CD8-positive, alpha-beta memory T cell (primary cell): Measurements from ENCODE around the gene OR12D1. TPM values are rescaled to one million over a fixed set of nuclear protein-coding genes. Genes with fewer than 3 reads are reported as not detected.
"Not testable (repeated sequence)": the region's sequence is repeated elsewhere in the genome, so short reads cannot be mapped to it uniquely, and the experiment has no call there.

Experiments
- CTCF ChIA-PET: fragments of 350-600 bp; sonication (Branson Sonifier 250); formaldehyde crosslinking; loops from one replicate; lab custom pipeline; 2021; ENCODE audit warnings: antibody characterized with exemption; lab: Charles Lee
- POLR2A ChIA-PET: fragments of 350-600 bp; sonication (Branson Sonifier 250); formaldehyde crosslinking; loops from one replicate; lab custom pipeline; 2021; ENCODE audit warnings: antibody characterized with exemption; lab: Charles Lee
- DNase-seq, 5 donors: peaks; one replicate each; pipeline versions ENCODE4 v3.0.0 to v3.0.0-alpha.2; 2020 to 2022; ENCODE audit warnings: mixed read lengths in 1 of 5
- H3K27ac ChIP-seq: one replicate; pipeline ENCODE4 v1.7.0; 2013; ENCODE audit warnings: low read depth, mild to moderate bottlenecking, low read length, moderate library complexity
- H3K27me3 ChIP-seq: 2 replicates; pipeline ENCODE4 v1.7.0; 2013; ENCODE audit warnings: low read length, mild to moderate bottlenecking; ENCODE audit not compliant: insufficient read depth, poor library complexity, severe bottlenecking
- H3K36me3 ChIP-seq: 2 replicates; pipeline ENCODE4 v1.7.0; 2013; ENCODE audit warnings: mild to moderate bottlenecking, low read length, moderate library complexity; ENCODE audit not compliant: insufficient read depth
- H3K4me1 ChIP-seq: 2 replicates; pipeline ENCODE4 v1.7.0; 2013; ENCODE audit warnings: mild to moderate bottlenecking, low read length, moderate library complexity; ENCODE audit not compliant: insufficient read depth
- H3K4me3 ChIP-seq: 2 replicates; pipeline ENCODE4 v1.7.0; 2013; ENCODE audit warnings: mild to moderate bottlenecking, low read length
- H3K9me3 ChIP-seq: 2 replicates; pipeline ENCODE4 v1.7.0; 2013; ENCODE audit warnings: mild to moderate bottlenecking, low read length
- H3K27ac Mint-ChIP-seq, 8 donors: one replicate each; pipeline ENCODE4 v1.8.0; 2020 to 2021; ENCODE audit warnings: mixed read lengths in 8 of 8, mild to moderate bottlenecking in 6 of 8, inconsistent platforms in 3 of 8, moderate library complexity in 3 of 8
- H3K27me3 Mint-ChIP-seq, 2 donors: one replicate each; pipeline ENCODE4 v1.8.0; 2020 to 2021; ENCODE audit warnings: mixed read lengths in 2 of 2, mild to moderate bottlenecking in 1 of 2, moderate library complexity in 1 of 2
- H3K36me3 Mint-ChIP-seq, 3 donors: one replicate each; pipeline ENCODE4 v1.8.0; 2020 to 2021; ENCODE audit warnings: mixed read lengths in 3 of 3, inconsistent platforms in 1 of 3, mild to moderate bottlenecking in 1 of 3
- H3K4me1 Mint-ChIP-seq, 3 donors: one replicate each; pipeline ENCODE4 v1.8.0; 2020 to 2021; ENCODE audit warnings: mixed read lengths in 3 of 3, inconsistent platforms in 1 of 3, mild to moderate bottlenecking in 1 of 3
- H3K4me3 Mint-ChIP-seq, 7 donors: one replicate each; pipeline ENCODE4 v1.8.0; 2020 to 2021; ENCODE audit warnings: mixed read lengths in 7 of 7, mild to moderate bottlenecking in 6 of 7, moderate library complexity in 4 of 7, inconsistent platforms in 2 of 7
- H3K9me3 Mint-ChIP-seq, 5 donors: one replicate each; pipeline ENCODE4 v1.8.0; 2020 to 2022; ENCODE audit warnings: mixed read lengths in 5 of 5, mild to moderate bottlenecking in 3 of 5, moderate library complexity in 2 of 5, inconsistent platforms in 1 of 5
- polyA plus RNA-seq: library from polyadenylated mRNA; unstranded; fragments of 300-500 nt; fragmentation: Illumina TruSeq; gene quantifications from one replicate; pipeline ENCODE4 v1.2.3, GENCODE V29; 2021
- total RNA-seq, 2 experiments: library from RNA; stranded (reverse); gene quantifications; one replicate each; pipeline ENCODE4 v1.2.3, GENCODE V29; 2021

Gene OR12D1
- total and polyA plus RNA-seq, 3 experiments from 2014 or later: not detected

DNA sequence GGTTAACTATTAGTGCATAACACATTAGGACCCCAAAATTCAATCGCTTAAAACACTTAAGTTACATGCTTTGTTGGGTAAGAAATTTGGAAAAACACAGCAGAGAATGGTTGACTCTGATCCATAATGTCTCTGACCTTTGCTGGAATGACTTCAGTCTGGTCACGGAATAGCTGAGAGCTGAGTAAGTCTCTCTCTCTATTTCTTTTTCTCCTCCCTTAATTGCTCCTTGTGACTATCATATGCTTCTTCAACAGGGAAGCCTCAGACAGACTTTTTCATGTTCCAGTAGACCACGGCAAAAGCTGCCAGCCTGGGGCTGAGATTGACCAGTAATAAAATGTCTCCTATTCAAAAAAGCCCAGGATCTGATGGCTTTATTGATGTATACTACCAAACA lies 4.8 kb downstream of the OR12D1 start:
- H3K9me3 Mint-ChIP-seq: peaks cover 0 to 5% (median 0%) of the 10 kb centered on the region in 5 donors
- Histone ChIP-seq H3K4me3 (no peak overlapping the region), H3K36me3 (no peaks in the 10 kb centered on the region), H3K4me1 (no peaks in the 10 kb centered on the region), H3K9me3 (no peaks in the 10 kb centered on the region), H3K27me3 (no peaks in the 10 kb centered on the region), H3K27ac (no peak overlapping the region)
- POLR2A ChIA-PET: no interaction called here
- no peak overlapping the region for H3K4me3 Mint-ChIP-seq
- peaks cover 14 to 78% of the 10 kb centered on the region in 2 donors for H3K27me3 Mint-ChIP-seq
- H3K36me3 Mint-ChIP-seq: no peaks in the 10 kb centered on the region
- H3K4me1 Mint-ChIP-seq: peaks cover 0 to 1% (median 0%) of the 10 kb centered on the region in 3 donors
- H3K27ac Mint-ChIP-seq: no peak overlapping the region
- CTCF ChIA-PET: no interaction called here
- DNase-seq: no peak

DNA sequence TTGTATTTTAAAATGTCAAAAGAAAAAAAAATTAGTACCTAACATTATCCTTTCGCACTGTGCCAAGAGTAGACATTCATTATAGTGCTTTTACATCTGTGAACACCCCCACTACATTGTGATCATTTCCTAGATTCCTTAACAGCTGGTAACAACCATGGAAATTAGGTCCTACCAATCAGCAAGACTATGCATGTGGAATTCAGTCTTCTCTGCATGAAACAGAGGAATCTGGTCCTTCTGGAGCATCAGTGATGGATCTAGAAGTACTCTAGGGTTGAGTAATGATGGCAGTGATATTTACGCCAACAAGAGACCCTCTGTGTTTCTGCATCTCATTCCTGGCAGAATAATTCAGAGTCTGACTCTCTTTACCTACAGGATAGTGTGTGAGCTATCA lies 9.4 kb downstream of the OR12D1 start:
- no peaks in the 10 kb centered on the region for H3K27me3 ChIP-seq

GRCh38 chr6:29424575-29424974 lies 9.8 kb downstream of the OR12D1 start:
- H3K4me3 ChIP-seq: no peak overlapping the region
- H3K27me3 ChIP-seq: no peaks in the 10 kb centered on the region
- peaks cover 21 to 64% of the 10 kb centered on the region in 2 donors for H3K27me3 Mint-ChIP-seq
- no peak for DNase-seq
- H3K36me3 Mint-ChIP-seq: no peaks in the 10 kb centered on the region
- no peak overlapping the region for H3K27ac ChIP-seq
- CTCF ChIA-PET: no interaction called here
- POLR2A ChIA-PET: no interaction called here
- H3K27ac Mint-ChIP-seq: no peak overlapping the region
- H3K9me3 ChIP-seq: no peaks in the 10 kb centered on the region
- no peaks in the 10 kb centered on the region for H3K36me3 ChIP-seq
- peaks cover 0 to 5% (median 0%) of the 10 kb centered on the region in 5 donors for H3K9me3 Mint-ChIP-seq
- no peak overlapping the region for H3K4me3 Mint-ChIP-seq
- H3K4me1 ChIP-seq: no peaks in the 10 kb centered on the region
- peaks cover 0 to 3% (median 0%) of the 10 kb centered on the region in 3 donors for H3K4me1 Mint-ChIP-seq

More for the DNA sequence above, 9.4 kb downstream of the OR12D1 start:
- H3K4me1 Mint-ChIP-seq: peaks cover 0 to 3% (median 0%) of the 10 kb centered on the region in 3 donors
- H3K27ac Mint-ChIP-seq: no peak overlapping the region
- Histone ChIP-seq H3K9me3 (no peaks in the 10 kb centered on the region), H3K4me3 (no peak overlapping the region), H3K36me3 (no peaks in the 10 kb centered on the region), H3K27ac (no peak overlapping the region), H3K4me1 (no peaks in the 10 kb centered on the region)
- H3K27me3 Mint-ChIP-seq: peaks cover 21 to 64% of the 10 kb centered on the region in 2 donors
- DNase-seq: no peak
- no peak overlapping the region for H3K4me3 Mint-ChIP-seq
- no peaks in the 10 kb centered on the region for H3K36me3 Mint-ChIP-seq
- POLR2A ChIA-PET: no interaction called here
- CTCF ChIA-PET: no interaction called here
- peaks cover 0 to 5% (median 0%) of the 10 kb centered on the region in 5 donors for H3K9me3 Mint-ChIP-seq

DNA sequence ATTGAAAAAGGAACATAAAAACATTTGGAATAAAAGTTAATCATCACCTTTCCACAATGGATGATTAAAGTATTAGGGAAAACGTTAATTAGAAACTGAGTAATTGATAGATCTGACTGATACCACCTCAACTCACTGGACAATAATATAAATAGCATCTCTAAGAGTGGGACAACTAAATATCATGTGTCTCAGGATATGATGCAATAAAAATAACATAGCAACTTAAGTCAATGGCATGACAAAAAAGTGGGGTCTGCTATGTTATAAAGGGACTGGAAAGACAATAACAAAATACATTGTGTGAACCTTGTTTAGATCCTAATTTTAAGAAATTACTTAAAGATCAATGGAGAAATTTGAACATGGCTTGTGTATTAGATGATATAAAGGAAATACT lies 10.3 kb downstream of the OR12D1 start:
- Mint-ChIP-seq H3K4me3 (no peak overlapping the region), H3K27ac (no peak overlapping the region), H3K4me1 (peaks cover 0 to 3% (median 0%) of the 10 kb centered on the region in 3 donors), H3K9me3 (peaks cover 0 to 5% (median 0%) of the 10 kb centered on the region in 5 donors), H3K36me3 (no peaks in the 10 kb centered on the region), H3K27me3 (peaks cover 18 to 60% of the 10 kb centered on the region in 2 donors)
- CTCF ChIA-PET: no interaction called here
- H3K4me1 ChIP-seq: no peaks in the 10 kb centered on the region
- no peaks in the 10 kb centered on the region for H3K9me3 ChIP-seq
- H3K27me3 ChIP-seq: no peaks in the 10 kb centered on the region
- no peak overlapping the region for H3K27ac ChIP-seq
- no peaks in the 10 kb centered on the region for H3K36me3 ChIP-seq
- DNase-seq: no peak
- POLR2A ChIA-PET: no interaction called here
- no peak overlapping the region for H3K4me3 ChIP-seq

GRCh38 chr6:29426654-29427053 lies 11.9 kb downstream of the OR12D1 start:
- peaks cover 0 to 3% (median 0%) of the 10 kb centered on the region in 3 donors for H3K4me1 Mint-ChIP-seq
- no peak overlapping the region for H3K4me3 Mint-ChIP-seq
- no peaks in the 10 kb centered on the region for H3K4me1 ChIP-seq
- no peaks in the 10 kb centered on the region for H3K27me3 ChIP-seq
- ChIA-PET CTCF (no interaction called here), POLR2A (no interaction called here)
- H3K27ac Mint-ChIP-seq: no peak overlapping the region
- H3K27me3 Mint-ChIP-seq: peaks cover 14 to 49% of the 10 kb centered on the region in 2 donors
- H3K9me3 ChIP-seq: no peaks in the 10 kb centered on the region
- H3K36me3 Mint-ChIP-seq: no peaks in the 10 kb centered on the region
- H3K36me3 ChIP-seq: no peaks in the 10 kb centered on the region
- H3K9me3 Mint-ChIP-seq: no peaks in the 10 kb centered on the region
- H3K27ac ChIP-seq: no peak overlapping the region
- no peak for DNase-seq
- H3K4me3 ChIP-seq: no peak overlapping the region

DNA sequence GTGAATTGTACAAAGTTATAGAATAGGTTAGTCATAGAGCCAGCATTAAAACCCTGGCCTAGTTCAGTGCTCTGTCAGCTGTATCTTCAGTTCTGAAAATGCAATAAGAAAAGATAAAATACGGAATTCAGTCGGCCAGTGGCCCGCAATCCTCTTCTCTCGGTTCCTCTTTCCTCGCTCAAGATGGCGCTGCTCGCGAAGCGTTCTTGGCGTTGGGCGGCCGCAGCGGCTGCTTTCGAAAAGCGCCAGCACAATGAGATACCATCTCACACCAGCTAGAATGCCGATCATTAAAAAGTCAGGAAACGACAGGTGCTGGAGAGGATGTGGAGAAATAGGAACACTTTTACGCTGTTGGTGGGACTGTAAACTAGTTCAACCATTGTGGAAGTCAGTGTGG lies 22.0 kb downstream of the OR12D1 start:
- H3K27ac ChIP-seq, H3K36me3 ChIP-seq, POLR2A ChIA-PET, H3K4me1 ChIP-seq, CTCF ChIA-PET, H3K27me3 ChIP-seq, H3K9me3 Mint-ChIP-seq, H3K4me1 Mint-ChIP-seq, H3K4me3 ChIP-seq, DNase-seq, H3K36me3 Mint-ChIP-seq, H3K27ac Mint-ChIP-seq, H3K4me3 Mint-ChIP-seq, H3K9me3 ChIP-seq: not testable (repeated sequence)
- H3K27me3 Mint-ChIP-seq: peaks cover 23 to 61% of the 10 kb centered on the region in 2 donors

DNA sequence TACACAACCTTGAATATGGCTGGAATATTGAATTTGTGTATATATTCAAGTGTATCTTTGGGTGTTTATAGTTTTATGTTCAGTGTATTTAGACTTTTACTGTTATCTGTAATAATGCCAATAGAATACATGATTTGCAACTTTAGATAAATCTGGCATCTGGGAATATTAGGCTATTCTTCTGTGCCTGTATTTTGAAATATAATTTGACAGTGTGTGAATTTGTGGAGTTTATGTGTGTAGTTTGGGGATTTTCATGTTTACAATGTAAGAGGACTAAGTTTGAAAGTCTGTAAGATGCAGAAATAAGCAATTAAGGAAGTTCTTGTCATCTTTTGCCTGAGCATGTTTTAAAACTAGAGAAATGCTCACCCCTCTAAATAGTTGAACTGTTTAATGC lies 24.3 kb downstream of the OR12D1 start, which contains the start of gene OR10C1:
OR10C1 (plus strand) TSS at position 301 of the 400 bp plus-strand sequence. CDS start 710 bp downstream, outside the sequence.
- Mint-ChIP-seq H3K36me3 (no peaks in the 10 kb centered on the region), H3K4me1 (no peaks in the 10 kb centered on the region), H3K4me3 (no peak within 1 kb of the TSS), H3K9me3 (peaks cover 0 to 9% (median 0%) of the 10 kb centered on the region in 5 donors), H3K27me3 (peaks cover 21 to 67% of the 10 kb centered on the region in 2 donors), H3K27ac (peak within 1 kb of the TSS in 1 of 8 donors; percentile 64)
- ChIA-PET POLR2A (no interaction called here), CTCF (no interaction called here)
- DNase-seq: no peak
- Histone ChIP-seq H3K27me3 (no peaks in the 10 kb centered on the region), H3K4me3 (no peak within 1 kb of the TSS), H3K36me3 (no peaks in the 10 kb centered on the region), H3K27ac (no peak within 1 kb of the TSS), H3K9me3 (no peaks in the 10 kb centered on the region), H3K4me1 (no peaks in the 10 kb centered on the region)

DNA sequence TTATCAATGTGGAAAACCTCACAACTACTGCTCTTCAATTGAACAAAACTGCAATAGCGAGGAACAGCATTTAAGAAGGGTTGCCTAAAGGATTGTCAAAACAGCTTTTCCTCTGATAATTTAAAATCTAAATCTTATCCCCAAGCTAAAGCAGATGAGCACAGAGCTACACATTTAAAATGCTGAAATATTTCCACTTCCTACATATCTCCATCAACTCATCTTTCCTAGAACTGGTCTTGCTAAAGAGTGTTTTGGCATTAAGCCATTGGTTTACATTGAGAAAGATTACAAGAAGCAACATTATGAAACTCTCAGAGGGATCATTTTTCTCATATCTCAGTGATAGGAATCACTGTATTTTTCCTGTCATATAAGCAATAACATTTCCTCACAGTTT lies 28.0 kb downstream of the OR12D1 start:
- no peaks in the 10 kb centered on the region for H3K36me3 ChIP-seq
- Mint-ChIP-seq H3K9me3 (peaks cover 0 to 8% (median 5%) of the 10 kb centered on the region in 5 donors), H3K27ac (no peak overlapping the region), H3K4me3 (no peak overlapping the region), H3K36me3 (no peaks in the 10 kb centered on the region), H3K27me3 (peaks cover 25 to 78% of the 10 kb centered on the region in 2 donors), H3K4me1 (no peaks in the 10 kb centered on the region)
- no peaks in the 10 kb centered on the region for H3K9me3 ChIP-seq
- no peaks in the 10 kb centered on the region for H3K27me3 ChIP-seq
- no peaks in the 10 kb centered on the region for H3K4me1 ChIP-seq
- no peak for DNase-seq
- no peak overlapping the region for H3K27ac ChIP-seq
- H3K4me3 ChIP-seq: no peak overlapping the region
- ChIA-PET POLR2A (no interaction called here), CTCF (no interaction called here)
